Fibroblast of the aortic adventitia (primary cell): Measurements from ENCODE around the gene UBR3. TPM values are rescaled to one million over a fixed set of nuclear protein-coding genes. Genes with fewer than 3 reads are reported as not detected.
A peak's percentile ranks its signal among the peaks of the same experiment; 100 is the strongest.
"Not testable (repeated sequence)": the region's sequence is repeated elsewhere in the genome, so short reads cannot be mapped to it uniquely, and the experiment has no call there.

Experiments
- DNase-seq: peaks from one replicate; pipeline ENCODE4 v3.0.0-alpha.2; 2010; ENCODE audit warnings: low read depth
- H3K4me3 ChIP-seq: 2 replicates; pipeline ENCODE4 v1.5.1; 2011; ENCODE audit warnings: low read depth, mild to moderate bottlenecking, control low read depth, low read length, moderate library complexity
- CTCF ChIP-seq: IDR thresholded peaks from 2 replicates; pipeline ENCODE4 v1.5.1; 2011; ENCODE audit warnings: mild to moderate bottlenecking, low read length, control low read depth, inconsistent platforms; ENCODE audit not compliant: insufficient read depth
- total RNA-seq: library from RNA; depleted of rRNA; stranded (reverse); fragments of >200 nt; gene quantifications from 2 replicates; pipeline ENCODE4 v1.2.3, GENCODE V29; 2012; ENCODE audit warnings: low replicate concordance

The UBR3 gene
- total RNA-seq, 1 donor: 45.5 TPM

GRCh38 chr2:169955940-169956339 is 128.7 kb downstream of the UBR3 start:
- DNase-seq: no peak
- H3K4me3 ChIP-seq: no peak overlapping the region
- TF ChIP-seq CTCF: no peak

GRCh38 chr2:169957219-169957618 is 130.0 kb downstream of the UBR3 start:
- not testable (repeated sequence) for DNase-seq

DNA sequence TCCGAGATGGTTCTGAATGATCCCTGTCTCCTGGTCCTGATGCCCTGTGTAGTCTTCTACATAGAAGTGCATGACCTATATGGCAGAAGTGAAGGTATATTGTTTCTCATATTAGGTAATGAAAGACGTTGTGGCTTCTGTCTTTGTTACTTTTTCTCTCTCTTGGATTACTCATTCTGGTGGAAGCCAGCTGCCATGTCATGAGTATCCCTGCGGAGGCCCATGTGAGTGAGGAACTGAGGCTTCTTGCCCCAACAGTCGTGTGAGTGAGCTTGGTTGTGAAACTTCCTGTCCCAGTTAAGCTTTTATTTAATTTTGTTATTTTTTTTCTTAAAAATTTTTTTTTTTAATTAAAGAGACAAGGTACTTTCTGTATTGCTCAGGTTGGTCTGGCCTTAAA is 134.7 kb downstream of the UBR3 start:
- no peak for TF ChIP-seq CTCF
- peak; percentile 60 for DNase-seq
- H3K4me3 ChIP-seq: no peak overlapping the region

More at GRCh38 chr2:169957219-169957618, 130.0 kb downstream of the UBR3 start:
- not testable (repeated sequence) for H3K4me3 ChIP-seq

DNA sequence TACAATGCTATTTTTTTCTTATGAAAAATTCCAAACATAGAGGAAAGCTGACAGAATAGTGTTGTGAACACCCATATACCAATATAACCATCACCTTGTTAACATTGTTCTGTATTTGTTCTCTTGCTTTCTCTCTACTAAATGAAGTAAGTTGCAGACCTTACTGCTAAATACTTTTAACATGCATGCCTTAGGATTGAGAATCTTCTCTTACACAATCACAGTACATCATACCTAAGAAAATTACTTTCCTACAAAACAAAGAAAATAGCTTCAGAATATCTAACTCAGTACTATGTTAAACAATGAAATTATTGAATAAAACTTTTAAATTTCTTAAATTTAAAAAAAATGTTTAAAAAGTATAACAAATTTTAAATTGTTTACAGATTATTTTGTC is 136.5 kb downstream of the UBR3 start:
- no peak for DNase-seq
- H3K4me3 ChIP-seq: no peak overlapping the region
- no peak for TF ChIP-seq CTCF

- no peak overlapping the region for H3K4me3 ChIP-seq
- no peak for TF ChIP-seq CTCF
- DNase-seq: peak; percentile 12
These were observed 137.5 kb downstream of the UBR3 start for GRCh38 chr2:169964740-169965139.

- no peak for TF ChIP-seq CTCF
- DNase-seq: peak; percentile 15
- H3K4me3 ChIP-seq: no peak overlapping the region
These were observed 138.2 kb downstream of the UBR3 start for GRCh38 chr2:169965495-169965894.

- no peak for TF ChIP-seq CTCF
- H3K4me3 ChIP-seq: no peak overlapping the region
- DNase-seq: no peak
These were observed 139.2 kb downstream of the UBR3 start for GRCh38 chr2:169966454-169966853.
